Islet of Langerhans (tissue), 1 donor: ENCODE measurements around the gene PAK4.

Experiments used
- FAIRE-seq: peaks from one replicate; lab custom pipeline; 2011; peaks lifted over from hg19 to GRCh38; lab: Jason Lieb, UNC

Gene PAK4

GRCh38 chr19:39147480-39147879 is 21.9 kb downstream of the PAK4 start:
- no peak for FAIRE-seq

GRCh38 chr19:39148939-39149529 is 23.4 kb downstream of the PAK4 start:
- no peak for FAIRE-seq

GRCh38 chr19:39150235-39150634 is 24.6 kb downstream of the PAK4 start:
- no peak for FAIRE-seq

- no peak for FAIRE-seq
These were observed 25.4 kb downstream of the PAK4 start for GRCh38 chr19:39150807-39151600.

GRCh38 chr19:39152066-39152465 is 26.5 kb downstream of the PAK4 start:
- no peak for FAIRE-seq

GRCh38 chr19:39154100-39154628 is 28.6 kb downstream of the PAK4 start:
- FAIRE-seq, result no peak

GRCh38 chr19:39154629-39155100 is 29.1 kb downstream of the PAK4 start:
- no peak for FAIRE-seq

- FAIRE-seq, result no peak
These were observed 29.6 kb downstream of the PAK4 start for GRCh38 chr19:39155114-39155700.

GRCh38 chr19:39155741-39156140 is 30.2 kb downstream of the PAK4 start:
- no peak for FAIRE-seq

- FAIRE-seq, result no peak
These were observed 31.0 kb downstream of the PAK4 start for GRCh38 chr19:39156326-39157230.

GRCh38 chr19:39157275-39157996 is 31.9 kb downstream of the PAK4 start:
- FAIRE-seq, result no peak

- no peak for FAIRE-seq
These were observed 32.4 kb downstream of the PAK4 start for GRCh38 chr19:39157997-39158389.

GRCh38 chr19:39158646-39159260 is 33.2 kb downstream of the PAK4 start:
- FAIRE-seq, result no peak

- no peak for FAIRE-seq
These were observed 34.9 kb downstream of the PAK4 start for GRCh38 chr19:39160523-39160861.

GRCh38 chr19:39160889-39161672 is 35.5 kb downstream of the PAK4 start:
- FAIRE-seq, result no peak

GRCh38 chr19:39162441-39163043 is 37.0 kb downstream of the PAK4 start:
- no peak for FAIRE-seq

- FAIRE-seq, result no peak
These were observed 38.0 kb downstream of the PAK4 start for GRCh38 chr19:39163621-39164020.

GRCh38 chr19:39164289-39164688 is 38.7 kb downstream of the PAK4 start:
- FAIRE-seq, result no peak

- no peak for FAIRE-seq
These were observed 40.3 kb downstream of the PAK4 start for GRCh38 chr19:39165857-39166256.
